Measurements from ENCODE around the gene ANTXRL. TPM values are rescaled to one million over a fixed set of nuclear protein-coding genes. Genes with fewer than 3 reads are reported as not detected.

Gene ANTXRL
- total RNA-seq = 0.16 TPM in 1 of 2 replicates, not detected in the other

DNA sequence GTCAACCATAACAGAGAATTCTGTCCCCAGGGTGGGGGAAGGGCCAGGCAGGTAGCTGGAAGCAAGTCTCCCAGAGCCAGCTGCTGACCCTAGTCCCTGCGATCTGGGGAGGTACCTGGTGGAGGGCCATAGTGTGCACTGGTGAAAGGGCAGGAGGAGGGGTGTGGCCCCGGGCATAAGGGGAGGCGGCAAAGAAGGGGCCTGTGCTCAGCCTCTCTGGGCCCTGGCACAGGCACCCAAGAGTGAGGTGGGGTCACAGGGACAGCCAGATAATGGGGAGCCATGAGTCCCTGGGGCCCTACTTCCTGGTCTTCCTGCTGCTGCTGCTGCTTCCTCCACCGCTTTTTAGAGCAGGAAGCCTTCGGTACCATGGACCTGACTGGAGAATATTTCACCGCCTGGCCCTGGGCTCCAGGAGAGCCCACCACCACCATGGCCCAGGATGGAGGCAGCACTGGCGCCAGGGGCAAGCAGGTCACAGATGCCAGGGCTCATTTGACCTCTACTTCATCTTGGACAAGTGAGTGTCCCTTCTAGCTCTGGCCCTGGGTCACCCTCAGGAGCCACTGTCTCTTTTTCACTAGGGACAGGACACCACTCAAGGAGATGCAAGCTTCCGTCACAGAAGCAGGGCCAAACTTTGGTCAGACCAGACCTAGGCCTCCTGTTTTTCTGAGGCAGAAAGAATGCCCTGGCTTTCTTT is at the start of gene ANTXRL:
TSS of gene ANTXRL (plus strand) at position 7 of the 703 bp plus-strand sequence. CDS start at position 273, 266 bp downstream.

DNA sequence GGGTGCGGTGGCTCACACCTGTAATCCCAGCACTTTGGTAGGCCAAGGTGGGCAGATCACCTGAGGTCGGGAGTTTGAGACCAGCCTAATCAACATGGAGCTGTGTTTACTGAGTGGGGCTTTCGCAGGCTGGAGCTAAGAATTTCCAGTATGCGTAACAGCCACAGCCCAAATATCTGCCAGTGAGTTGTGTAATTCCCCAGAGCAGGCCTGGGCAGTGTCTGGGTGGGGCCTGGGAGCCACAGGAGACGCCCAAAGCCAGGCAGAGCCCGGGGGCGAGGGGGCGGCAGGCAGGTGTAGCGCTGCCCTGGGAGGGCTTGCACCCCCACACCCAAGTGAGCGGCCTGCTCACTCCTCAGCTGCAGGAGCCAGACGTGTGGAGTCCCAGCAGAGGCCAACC is 88.6 kb downstream of the ANTXRL start, which contains the start of gene ANXA8L1:
TSS of gene ANXA8L1 (plus strand) at position 371 of the 400 bp plus-strand sequence. CDS start 76 bp downstream, outside the sequence.

Other genes starting within 250 kb of the ANTXRL start
- gene MSMB, start 240.7 kb upstream of the ANTXRL start, total RNA-seq = not detected in 2 replicates
- not detected in 2 replicates for gene ANXA8L1, start 88.8 kb downstream of the ANTXRL start, total RNA-seq
- not detected in 2 replicates for gene NPY4R, start 179.0 kb downstream of the ANTXRL start, total RNA-seq